Measurements from ENCODE around the gene UBQLN1.

DNA sequence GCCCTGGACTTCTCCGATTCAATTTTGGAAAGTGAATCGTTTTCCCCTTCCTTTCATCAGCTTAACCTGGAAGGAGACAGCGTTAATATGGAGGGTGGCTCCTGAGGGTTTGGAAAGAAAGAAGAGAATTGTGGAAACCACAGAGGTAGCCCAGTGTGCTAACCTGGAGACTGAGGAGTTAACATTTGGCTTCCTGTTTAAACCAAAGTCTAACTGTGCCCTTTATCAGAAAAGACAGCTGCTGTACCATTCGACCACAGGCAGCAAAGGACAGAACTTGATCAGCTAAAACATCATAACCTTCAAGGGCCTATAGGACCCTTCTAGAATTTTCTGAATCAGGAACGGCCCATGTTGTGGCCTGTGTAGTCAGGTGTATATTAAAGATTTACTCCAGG, 84.1 kb downstream of the UBQLN1 start:
- TF ChIP-seq EZH2 (IDR thresholded peaks at IDR 0.05; ENCODE audit: borderline replicate concordance, insufficient read depth, low read depth, low read length, poor library complexity, severe bottlenecking) = no peak
- no peak for TF ChIP-seq CTCF (IDR thresholded peaks at IDR 0.05)

All from B cell (primary cell).